ENCODE measurements around the gene AGT.
"Not testable (repeated sequence)": the region's sequence is repeated elsewhere in the genome, so short reads cannot be mapped to it uniquely, and the experiment has no call there.

AGT gene

DNA sequence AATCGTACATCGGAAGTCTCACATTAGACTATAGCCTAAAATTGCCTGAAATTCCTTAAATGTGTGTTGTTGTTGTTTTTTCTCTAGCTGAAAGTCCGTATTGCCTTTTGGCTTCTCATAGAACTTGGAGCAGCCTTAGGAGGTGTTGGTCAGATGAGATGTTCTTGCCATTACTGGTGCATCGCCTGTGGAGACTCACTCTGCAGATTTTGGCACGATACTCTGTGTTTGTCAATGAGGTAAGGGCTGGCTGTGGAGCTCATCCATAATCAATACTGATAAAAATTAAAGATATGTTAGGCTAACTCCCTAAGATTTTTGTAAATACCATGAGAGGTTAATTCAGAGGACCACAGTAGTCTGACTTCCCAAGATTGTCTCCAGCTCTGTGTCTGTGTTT lies 28.9 kb downstream of the AGT start:
- DNase-seq = no peak

DNA sequence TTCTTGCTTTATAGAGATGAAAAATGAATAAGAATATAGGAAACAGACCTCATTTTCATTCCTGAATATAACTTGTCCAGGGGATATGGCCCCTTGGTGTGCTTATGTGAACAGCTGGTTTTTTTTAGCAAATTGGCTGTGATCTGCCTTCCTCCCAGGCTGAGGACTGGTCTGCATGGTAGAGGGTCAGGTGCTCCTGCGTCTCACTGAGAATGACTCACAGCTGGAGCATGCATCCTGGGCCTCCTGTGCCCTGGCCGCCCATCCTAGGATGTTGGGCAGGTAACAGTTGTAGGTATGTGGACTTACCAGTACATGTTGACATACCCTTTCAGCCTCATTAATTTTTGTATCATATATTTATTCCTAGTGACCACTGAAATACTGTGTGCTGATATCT lies 29.8 kb downstream of the AGT start:
- no peak for DNase-seq

DNA sequence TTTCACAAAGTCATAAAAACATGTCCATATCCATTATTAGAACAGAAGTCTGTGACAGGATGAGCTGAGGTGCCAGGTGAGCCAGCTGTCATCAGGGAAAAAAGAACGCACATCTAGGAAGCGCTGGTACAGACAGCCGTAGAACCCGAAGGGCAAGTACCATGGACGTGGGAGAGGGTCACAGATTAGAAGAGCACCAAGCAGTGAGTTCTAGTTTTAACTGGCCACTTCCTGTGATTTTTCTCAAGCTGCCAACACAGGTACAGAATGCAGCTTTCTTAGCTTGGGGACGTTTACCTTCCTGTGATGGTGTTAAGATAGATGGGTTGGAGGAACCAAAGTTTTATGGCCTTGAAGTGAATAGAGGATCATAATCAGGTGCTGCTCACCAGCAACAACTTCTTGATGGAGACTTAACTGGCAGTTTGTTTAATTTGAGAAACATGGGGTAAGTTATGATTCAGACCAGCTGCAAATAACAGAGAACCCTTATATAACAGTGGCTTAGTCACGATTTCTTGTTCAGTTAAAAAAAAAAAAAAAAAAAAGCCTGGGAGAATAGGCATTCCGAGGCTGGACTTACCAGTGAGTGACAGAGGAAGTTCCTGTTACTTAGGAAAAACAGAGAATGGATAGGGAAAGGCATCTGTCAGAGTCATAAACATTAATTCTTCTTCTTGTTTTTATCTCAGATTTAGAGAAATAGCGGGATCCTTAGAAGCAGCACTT lies 30.9 kb downstream of the AGT start:
- no peak for DNase-seq

DNA sequence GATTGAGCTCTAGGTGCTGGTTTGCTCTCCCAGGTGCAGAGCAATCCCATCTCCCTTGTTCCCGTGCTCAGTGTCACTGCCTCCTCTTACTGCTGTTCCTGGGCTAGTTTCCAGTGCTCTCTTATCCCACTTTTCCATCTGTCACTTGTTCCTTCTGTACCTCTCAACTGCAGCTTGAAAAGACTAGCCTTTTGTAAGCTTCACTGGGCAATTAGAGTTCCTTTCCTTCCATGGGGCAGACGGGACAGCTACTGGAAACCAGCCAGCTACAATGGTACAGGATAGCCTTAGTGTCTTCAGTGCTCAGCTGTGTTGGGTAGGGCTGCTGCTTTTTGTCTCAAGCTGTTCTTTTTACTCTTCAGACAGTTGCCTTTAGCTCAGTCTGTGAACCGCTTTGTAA lies 31.6 kb downstream of the AGT start:
- DNase-seq = no peak

DNA sequence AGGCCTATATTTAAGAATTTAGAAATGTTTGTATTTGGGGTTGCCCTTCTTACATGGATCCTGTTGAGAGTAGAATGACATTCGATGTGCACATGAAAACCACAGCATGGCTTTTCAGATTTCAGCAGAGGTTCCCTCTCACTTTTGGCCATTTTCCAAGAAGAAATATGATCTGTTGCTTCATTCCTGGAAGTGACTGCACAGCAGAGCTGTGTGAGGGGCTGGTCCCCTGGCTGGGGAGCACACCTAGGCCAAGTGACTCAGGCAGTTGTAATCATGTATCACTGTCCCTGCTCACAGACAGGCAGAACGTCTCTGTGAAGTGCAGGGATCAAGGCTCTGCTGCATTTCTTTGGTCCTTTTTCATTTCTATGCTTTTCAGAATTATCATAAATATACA lies 32.3 kb downstream of the AGT start:
- DNase-seq = no peak

DNA sequence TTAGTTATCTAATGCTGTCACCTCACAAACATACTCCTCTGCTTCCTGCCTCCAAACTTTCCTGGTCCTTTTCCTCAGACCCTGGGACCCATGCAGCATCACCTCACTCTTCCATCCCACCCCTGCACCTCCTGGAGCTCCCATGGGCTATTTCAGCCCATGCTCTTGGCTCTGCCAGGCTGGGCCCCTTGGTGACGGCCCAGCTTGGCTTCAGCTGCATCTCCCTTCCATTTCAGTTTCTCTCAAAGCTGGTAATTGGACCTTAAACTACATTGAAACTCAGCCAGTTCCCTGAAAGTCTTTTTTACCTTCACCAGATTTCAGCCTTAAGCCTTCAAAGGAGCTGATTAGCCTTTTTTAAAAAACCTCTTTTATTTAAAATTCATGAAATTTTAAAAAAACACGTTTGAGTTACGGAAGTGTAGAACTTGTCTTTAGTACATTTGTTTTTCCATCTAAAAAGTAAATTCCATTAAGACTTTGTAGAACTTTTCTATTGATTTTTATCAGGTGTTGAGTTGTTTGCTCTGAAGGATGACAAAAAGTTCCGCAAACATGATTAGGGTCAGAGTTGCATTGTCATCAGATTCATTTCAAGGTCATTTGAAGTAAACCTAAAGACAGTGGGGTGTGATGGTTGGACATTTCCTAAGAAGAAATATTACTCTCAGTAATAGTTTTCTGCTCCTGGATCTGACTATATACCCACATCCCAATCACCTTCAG lies 33.5 kb downstream of the AGT start:
- DNase-seq = no peak

DNA sequence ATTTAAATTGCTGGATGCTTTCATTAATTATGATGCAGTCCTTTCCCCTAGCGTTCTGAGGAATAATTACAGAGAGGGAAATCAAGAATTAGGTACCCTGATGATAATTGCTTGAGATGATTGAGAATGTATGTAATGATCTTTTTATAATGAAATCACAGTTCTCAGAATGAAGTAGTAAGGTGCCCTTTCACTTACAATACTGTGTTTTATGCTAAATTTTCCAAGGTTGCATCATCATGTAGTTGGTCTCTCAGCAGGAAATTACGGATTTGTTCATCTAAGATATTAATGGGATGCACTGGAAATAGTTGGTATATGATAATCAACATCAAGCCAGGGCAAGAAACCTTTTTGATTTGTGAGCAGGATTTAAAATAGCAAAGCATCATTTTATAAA lies 34.1 kb downstream of the AGT start:
- no peak for DNase-seq

DNA sequence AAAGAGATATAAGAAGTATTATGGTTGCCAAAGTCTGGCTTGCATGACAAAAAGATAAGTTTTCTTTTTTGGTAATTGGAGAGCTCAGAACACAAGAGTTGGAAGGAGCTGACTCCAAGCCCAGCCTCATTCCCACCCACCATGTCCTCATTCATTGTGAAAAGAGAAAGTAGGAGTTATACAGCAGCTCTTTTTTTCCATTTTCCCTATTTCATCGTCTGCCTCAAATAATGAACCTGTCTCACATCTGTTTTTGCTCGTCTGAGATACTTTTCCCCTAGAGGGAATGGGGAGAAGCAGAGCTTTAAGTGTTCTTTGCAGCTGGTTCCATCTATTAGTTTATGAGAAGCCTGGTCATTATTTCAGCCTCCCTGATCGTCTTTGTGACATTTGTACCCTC lies 34.7 kb downstream of the AGT start:
- no peak for DNase-seq

DNA sequence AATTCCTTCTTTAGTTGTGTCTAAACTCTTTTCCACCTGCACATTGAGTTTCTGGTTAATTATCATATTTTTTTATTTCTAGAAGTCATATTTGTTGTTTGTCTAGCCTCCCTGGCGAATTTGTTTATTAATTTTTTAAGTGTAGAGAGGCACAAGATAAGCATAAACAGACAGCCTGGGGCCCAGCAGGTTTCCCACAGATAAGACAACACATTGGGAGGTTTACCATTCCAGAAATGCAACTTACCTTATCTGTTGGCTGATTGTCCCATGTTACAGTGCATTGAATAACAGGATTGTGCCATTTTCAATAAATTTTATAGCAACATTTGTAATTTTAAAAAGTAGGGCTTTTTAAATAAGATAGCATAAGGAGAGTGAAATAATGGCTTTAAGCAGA lies 36.7 kb downstream of the AGT start:
- DNase-seq = no peak

DNA sequence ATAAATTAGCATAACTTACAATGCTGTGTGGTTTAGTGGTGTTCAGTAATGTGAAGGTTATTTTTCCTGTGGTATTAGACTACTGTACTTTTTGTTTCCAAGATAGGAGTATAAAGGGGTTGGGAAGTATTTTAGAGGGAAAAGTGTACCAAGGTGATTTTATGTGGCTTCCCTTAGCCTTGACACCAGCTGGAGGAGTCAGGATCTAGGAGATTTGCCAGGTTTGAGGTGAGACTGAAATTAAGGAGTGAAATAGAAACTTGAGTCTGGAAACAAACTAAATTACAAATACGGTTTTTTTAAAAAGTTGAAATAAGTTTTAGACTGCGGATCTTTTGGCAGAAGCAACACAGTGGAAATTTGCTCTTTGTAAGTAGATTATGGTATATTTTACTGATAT lies 39.3 kb downstream of the AGT start:
- DNase-seq = no peak

DNA sequence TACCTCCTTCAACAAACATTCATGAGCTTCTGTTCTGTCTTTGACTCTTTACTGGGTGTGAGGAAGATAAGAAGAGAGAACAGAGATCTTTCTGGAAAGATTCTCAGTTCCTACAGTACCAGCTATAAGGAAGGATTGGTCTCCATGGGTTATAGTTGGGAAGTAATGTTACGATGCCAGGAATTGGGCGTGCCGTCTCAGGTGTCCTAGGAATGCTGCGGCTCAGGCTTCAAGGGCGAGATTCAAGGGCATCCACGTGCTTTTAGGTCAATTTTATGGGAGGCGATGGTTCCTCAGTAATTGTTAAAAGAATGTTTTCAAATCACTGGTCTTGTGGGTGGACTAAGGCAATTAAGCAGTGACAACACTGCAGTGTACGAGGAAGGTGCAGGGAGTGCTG lies 44.4 kb downstream of the AGT start:
- no peak for DNase-seq

DNA sequence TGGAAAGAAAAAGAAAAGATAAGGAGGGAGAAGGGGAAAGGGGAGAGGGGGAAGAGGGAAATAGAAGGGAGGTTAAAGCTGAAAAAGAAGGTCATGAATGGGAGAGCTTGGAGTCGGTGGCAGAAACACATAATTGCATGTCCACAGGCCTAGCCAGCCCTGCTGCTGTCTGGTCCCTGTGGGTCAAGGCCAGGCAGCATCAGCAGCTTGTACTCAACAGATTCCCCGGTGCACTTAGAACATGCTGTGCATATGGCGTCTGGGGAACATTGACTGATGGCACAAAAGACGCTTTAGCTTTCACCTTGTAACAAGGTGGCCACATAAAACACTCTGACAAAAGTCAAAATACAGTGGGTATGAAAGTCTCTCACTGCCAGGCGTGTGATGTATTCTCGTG lies 45.7 kb downstream of the AGT start:
- DNase-seq = no peak

DNA sequence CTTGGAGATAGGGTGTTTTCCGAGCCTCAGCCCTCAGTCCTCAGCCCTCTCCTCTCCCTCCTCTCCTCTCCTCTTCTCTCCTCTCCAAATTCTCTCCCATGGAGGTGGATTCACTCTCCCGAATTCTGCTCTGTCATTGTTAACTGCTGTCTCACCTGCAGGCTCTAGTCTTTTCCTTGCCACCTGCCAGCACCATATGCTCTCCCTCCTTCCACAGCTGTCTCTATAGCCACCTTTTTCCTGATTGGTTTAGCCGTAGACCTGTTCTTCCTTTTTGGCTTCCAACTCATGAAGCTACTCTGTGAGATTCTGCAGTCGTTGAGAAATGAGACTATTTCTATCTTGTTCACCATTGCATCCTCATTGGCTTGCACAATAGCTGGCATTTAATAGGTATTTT lies 51.9 kb downstream of the AGT start:
- DNase-seq = no peak

DNA sequence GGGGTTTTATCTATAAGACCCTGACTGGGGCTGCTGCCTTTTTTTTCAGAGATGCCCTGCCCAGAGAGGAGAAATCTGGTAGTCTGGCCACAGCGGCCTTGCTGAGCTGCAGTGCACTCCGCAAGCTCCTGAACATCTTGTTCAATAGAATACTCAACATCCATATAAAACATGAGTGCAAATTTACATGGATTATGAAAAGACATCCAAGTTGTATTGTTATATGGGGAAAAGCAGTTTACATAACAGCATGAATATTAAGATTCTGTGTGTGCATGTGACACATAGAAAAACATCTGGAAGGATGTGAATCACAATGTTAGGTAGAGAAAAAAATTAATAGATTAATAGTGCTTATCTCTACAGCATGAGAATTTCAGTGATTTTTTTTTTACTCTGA lies 55.2 kb downstream of the AGT start:
- no peak for DNase-seq

DNA sequence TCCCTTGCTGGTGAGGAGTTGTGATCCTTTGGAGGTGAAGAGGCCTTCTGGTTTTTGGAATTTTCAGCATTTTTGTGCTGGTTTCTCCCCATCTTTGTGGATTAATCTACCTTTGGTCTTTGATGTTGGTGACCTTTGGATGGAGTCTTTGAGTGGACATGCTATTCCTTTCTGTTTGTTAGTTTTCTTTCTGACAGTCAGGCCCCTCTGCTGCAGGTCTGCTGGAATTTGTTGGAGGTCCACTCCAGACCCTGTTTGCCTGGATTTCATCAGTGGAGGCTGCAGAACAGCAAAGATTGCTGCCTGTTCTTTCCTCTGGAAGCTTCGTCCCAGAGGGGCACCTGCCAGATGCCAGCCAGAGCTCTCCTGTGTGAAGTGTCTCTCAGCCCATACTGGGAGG lies 55.8 kb downstream of the AGT start:
- not testable (repeated sequence) for DNase-seq

DNA sequence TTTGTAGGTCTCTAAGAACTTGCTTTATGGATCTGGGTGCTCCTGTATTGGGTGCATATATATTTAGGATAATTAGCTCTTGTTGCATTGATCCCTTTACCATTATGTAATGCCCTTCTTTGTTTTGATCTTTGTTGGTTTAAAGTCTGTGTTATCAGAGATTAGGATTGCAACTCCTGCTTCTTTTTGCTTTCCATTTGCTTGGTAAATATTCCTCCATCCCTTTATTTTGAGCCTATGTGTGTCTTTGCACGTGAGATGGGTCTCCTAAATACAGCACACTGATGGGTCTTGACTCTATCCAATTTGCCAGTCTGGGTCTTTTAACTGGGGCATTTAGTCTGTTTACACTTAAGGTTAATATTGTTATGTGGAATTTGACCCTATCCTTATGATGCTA lies 57.2 kb downstream of the AGT start:
- DNase-seq = not testable (repeated sequence)

All from RPMI8226 (cell line).